Heart right ventricle (tissue), 16 donors: ENCODE results near the gene CHTF18. TPM values are rescaled to one million over a fixed set of nuclear protein-coding genes. Genes with fewer than 3 reads are reported as not detected.

Experiments used
- ATAC-seq, 8 donors: fragments of 200-7000 bp; cut with Tn5 transposase; one replicate each; pipeline ENCODE4 v1.9.1; 2020; ENCODE audit warnings: mild to moderate bottlenecking in 8 of 8, moderate library complexity in 8 of 8, moderate number of reproducible peaks in 1 of 8
- DNase-seq, 2 donors: peaks; one replicate each; pipeline ENCODE4 v3.0.0-alpha.2; 2020
- H3K27ac ChIP-seq, 10 donors: fragments of 200-600 bp; sonication (generic) in 2 of 10; one replicate each; pipeline versions ENCODE4 v1.5.0 to v1.8.0; 2020 to 2022; ENCODE audit warnings: mild to moderate bottlenecking in 3 of 10
- H3K27me3 ChIP-seq, 7 donors: fragments of 200-600 bp; one replicate each; pipeline ENCODE4 v1.8.0; 2021 to 2022; ENCODE audit warnings: mild to moderate bottlenecking in 2 of 7
- H3K36me3 ChIP-seq, 9 donors: fragments of 200-600 bp; sonication (generic) in 1 of 9; one replicate each; pipeline versions ENCODE4 v1.5.0 to v1.8.0; 2020 to 2022; ENCODE audit warnings: mild to moderate bottlenecking in 2 of 9
- H3K4me1 ChIP-seq, 9 donors: fragments of 200-600 bp; sonication (generic) in 1 of 9; one replicate each; pipeline versions ENCODE4 v1.5.0 to v1.8.0; 2020 to 2022; ENCODE audit warnings: mild to moderate bottlenecking in 4 of 9
- H3K4me3 ChIP-seq, 10 donors: fragments of 200-600 bp; sonication (generic) in 2 of 10; one replicate each; pipeline versions ENCODE4 v1.5.0 to v1.8.0; 2020 to 2022; ENCODE audit warnings: mild to moderate bottlenecking in 7 of 10, moderate library complexity in 2 of 10
- H3K9me3 ChIP-seq, 11 donors: fragments of 200-600 bp in 10 of 11; sonication (generic) in 2 of 11; one replicate each; pipeline versions ENCODE4 v1.5.0 to v1.8.0; 2013 to 2022; ENCODE audit warnings: mild to moderate bottlenecking in 2 of 11, control low read depth in 1 of 11, moderate library complexity in 1 of 11
- WGBS, 2 donors: extraction: QIAGEN DNeasy Blood & Tissue Kit; methylation state at CpG; one replicate each; pipeline ENCODE4 v1.1.7; 2013; ENCODE audit warnings: inconsistent platforms in 1 of 2; 5-methylcytosine and 5-hydroxymethylcytosine counted together
- intact Hi-C, 10 donors: fragments of 100-400 bp; cut with DNase I; formaldehyde crosslinking; loops; one replicate each; pipeline versions ENCODE4 v1.11.1 to v1.14.2; 2022
- polyA plus RNA-seq, 2 donors: library from polyadenylated mRNA; stranded (reverse); fragments of 200-250 nt; gene quantifications; one replicate each; pipeline ENCODE4 v1.2.3, GENCODE V29; 2013
- total RNA-seq, 10 donors: library from RNA; stranded (reverse); fragmentation: NEBNext Ultra II Directional in 3 of 10; extraction: Animal tissue kit (Norgen Biotek cat#: 25700) in 3 of 10; gene quantifications; one replicate each; pipeline versions ENCODE4 v1.2.1 to v1.2.4, GENCODE V29; 2021 to 2023
- TF ChIP-seq, protein P1 (sequence below), 9 donors: fragments of 200-600 bp; sonication (generic) in 2 of 9; IDR thresholded peaks; one replicate each; pipeline versions ENCODE4 v1.5.0 to v1.8.0; 2021 to 2022; ENCODE audit warnings: antibody characterized with exemption in 9 of 9, mild to moderate bottlenecking in 5 of 9, moderate library complexity in 1 of 9
- donor health status: Arrhythmogenic right ventricular cardiomyopathy.
- donor health status: ischemic (EF 13 %, LVEDD 7.1; RV severe dilation, severe dysfunction).
- donor health status: healthy with polysubstance abuse.
- donor health status: DM: no; HTN: yes; CAD: no.
- donor health status: DM: no; HTN: no; CAD: no.
- donor health status: ischemic (EF 25% LVEDD 6.9; RV normal size, moderate dysfunction).
- donor health status: ischemic (EF 25% LVEDD 5.7; RV mildly dilated, moderate dysfunction).
- donor health status: healthy.
- donor health status: DM: yes; HTN: yes; CAD: no.
- donor health status: Ischemic cardiomyopathy.
- donor health status: ischemic (EF 35%, LVEDD 5.7; RV mildly dilated, moderate dysfunction).
- donor health status: nonischemic (EF 11% LVEDD 7.7; RV severe dilation, severe dysfunction).
- donor health status: DM: yes; HTN: yes; CAD: no.
- donor health status: PGD.
- donor health status: ischemic (EF 29% LVEDD 5.4; RV normal size, mild dysfunction).
- donor health status: nonischemic (EF 23%, LVEDD 6.1; RV moderate dilation, normal function).

The CHTF18 gene
- total and polyA plus RNA-seq, 12 donors, result 2.8 to 8.2 (median 5.8) TPM

GRCh38 chr16:813204-813915 is 24.9 kb downstream of the CHTF18 start:
- Histone ChIP-seq H3K27ac (no peak overlapping the region), H3K36me3 (no peaks in the 10 kb centered on the region), H3K4me3 (peak overlapping the region in 7 of 10 donors; percentile 12 to 34 (median 23)), H3K27me3 (peaks cover 7 to 69% (median 63%) of the 10 kb centered on the region in 7 donors), H3K4me1 (peaks cover 0 to 16% (median 5%) of the 10 kb centered on the region in 9 donors), H3K9me3 (peaks cover 0 to 5% (median 0%) of the 10 kb centered on the region in 11 donors)
- ATAC-seq, result peak; percentile 51 to 83 (median 67)
- intact Hi-C loops, result loop anchor here in 8 of 10 donors (1.0 to 10.0 kb wide), 6 partner anchors 239 to 381 kb away; partner anchors contain the start of gene C1QTNF8 (in 1 of the 8)
- 9 to 10% methylated on average over 64 to 67 of the region's 67 CpGs for WGBS, 2 donors
- TF ChIP-seq, protein P1, sequence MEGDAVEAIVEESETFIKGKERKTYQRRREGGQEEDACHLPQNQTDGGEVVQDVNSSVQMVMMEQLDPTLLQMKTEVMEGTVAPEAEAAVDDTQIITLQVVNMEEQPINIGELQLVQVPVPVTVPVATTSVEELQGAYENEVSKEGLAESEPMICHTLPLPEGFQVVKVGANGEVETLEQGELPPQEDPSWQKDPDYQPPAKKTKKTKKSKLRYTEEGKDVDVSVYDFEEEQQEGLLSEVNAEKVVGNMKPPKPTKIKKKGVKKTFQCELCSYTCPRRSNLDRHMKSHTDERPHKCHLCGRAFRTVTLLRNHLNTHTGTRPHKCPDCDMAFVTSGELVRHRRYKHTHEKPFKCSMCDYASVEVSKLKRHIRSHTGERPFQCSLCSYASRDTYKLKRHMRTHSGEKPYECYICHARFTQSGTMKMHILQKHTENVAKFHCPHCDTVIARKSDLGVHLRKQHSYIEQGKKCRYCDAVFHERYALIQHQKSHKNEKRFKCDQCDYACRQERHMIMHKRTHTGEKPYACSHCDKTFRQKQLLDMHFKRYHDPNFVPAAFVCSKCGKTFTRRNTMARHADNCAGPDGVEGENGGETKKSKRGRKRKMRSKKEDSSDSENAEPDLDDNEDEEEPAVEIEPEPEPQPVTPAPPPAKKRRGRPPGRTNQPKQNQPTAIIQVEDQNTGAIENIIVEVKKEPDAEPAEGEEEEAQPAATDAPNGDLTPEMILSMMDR (IDR thresholded peaks at IDR 0.05), result peak; percentile 31 to 75 (median 67)
- peak in 1 of 2 donors; percentile 60 for DNase-seq

DNA sequence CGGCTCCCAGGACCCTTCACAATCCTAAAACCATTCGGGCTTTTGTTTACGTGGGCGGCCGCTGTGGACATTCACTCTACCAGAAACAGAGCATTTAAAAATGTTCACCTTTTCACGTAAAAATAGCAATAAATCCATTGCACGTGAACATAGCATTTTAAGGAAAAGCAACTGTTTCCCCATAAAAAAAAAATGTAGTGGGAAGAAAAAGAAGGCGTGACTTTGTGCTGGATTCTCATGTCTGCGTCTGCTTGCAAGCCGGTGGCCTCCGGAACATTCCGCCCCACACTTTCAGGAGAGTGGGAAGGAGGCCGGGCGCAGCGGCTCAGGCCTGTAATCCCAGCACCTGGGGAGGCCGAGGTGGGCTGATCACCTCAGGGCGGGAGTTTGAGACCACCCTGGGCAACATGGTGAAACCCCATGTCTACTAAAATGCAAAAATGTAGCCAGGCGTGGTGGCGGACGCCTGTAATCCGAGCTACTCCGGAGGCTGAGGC is 25.5 kb downstream of the CHTF18 start:
- Histone ChIP-seq H3K27ac (no peak overlapping the region), H3K27me3 (peaks cover 7 to 75% (median 69%) of the 10 kb centered on the region in 7 donors), H3K4me1 (peaks cover 0 to 12% (median 0%) of the 10 kb centered on the region in 9 donors), H3K4me3 (peak overlapping the region in 4 of 10 donors; percentile 12 to 34 (median 26)), H3K9me3 (peaks cover 0 to 5% (median 0%) of the 10 kb centered on the region in 11 donors), H3K36me3 (no peaks in the 10 kb centered on the region)
- WGBS, 2 donors, result 61 to 68% methylated on average over 22 of the region's 22 CpGs
- DNase-seq (no peak), ATAC-seq (no peak)
- TF ChIP-seq, protein P1 (IDR thresholded peaks at IDR 0.05), result no peak
- intact Hi-C loops, result loop anchor here (1.0 to 10.0 kb wide), 6 partner anchors 238 to 381 kb away; partner anchors contain the start of gene C1QTNF8 (in 1 of the 10)

DNA sequence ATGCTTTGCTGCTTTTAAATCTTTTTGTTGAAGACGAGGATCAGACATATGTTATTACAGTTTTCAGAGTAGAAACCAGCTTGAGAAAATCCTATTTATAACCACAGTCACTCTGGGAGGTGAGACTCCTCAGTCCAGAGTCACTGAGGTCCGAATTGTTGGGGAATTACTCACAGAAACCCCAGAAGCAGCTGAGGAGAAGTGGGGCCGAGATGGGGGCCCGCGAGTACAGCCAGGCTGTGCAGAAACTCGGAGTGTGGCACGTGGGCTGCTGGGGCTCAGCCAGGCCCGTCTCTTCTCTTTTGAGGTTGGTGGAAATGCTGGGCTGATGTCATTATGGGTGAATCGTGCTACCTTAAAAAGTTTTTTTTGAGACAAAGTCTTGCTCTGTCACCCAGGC is 26.6 kb downstream of the CHTF18 start:
- H3K4me1 ChIP-seq, result peaks cover 0 to 12% (median 0%) of the 10 kb centered on the region in 9 donors
- ATAC-seq, result no peak
- no peak overlapping the region for H3K4me3 ChIP-seq
- peaks cover 7 to 85% (median 77%) of the 10 kb centered on the region in 7 donors for H3K27me3 ChIP-seq
- no peaks in the 10 kb centered on the region for H3K36me3 ChIP-seq
- intact Hi-C loops, result loop anchor here in 5 of 10 donors (2.0 to 10.0 kb wide), 3 partner anchors 237 to 380 kb away; no protein-coding TSS in a partner anchor
- TF ChIP-seq, protein P1 (IDR thresholded peaks at IDR 0.05), result no peak
- no peak overlapping the region for H3K27ac ChIP-seq
- WGBS, 2 donors, result 80 to 81% methylated on average over 9 of the region's 9 CpGs
- peaks cover 0 to 5% (median 0%) of the 10 kb centered on the region in 11 donors for H3K9me3 ChIP-seq
- no peak for DNase-seq

- TF ChIP-seq, protein P1 (IDR thresholded peaks at IDR 0.05), result no peak
- Histone ChIP-seq H3K27ac (no peak overlapping the region), H3K4me1 (peaks cover 0 to 12% (median 0%) of the 10 kb centered on the region in 9 donors), H3K27me3 (peaks cover 7 to 94% (median 78%) of the 10 kb centered on the region in 7 donors), H3K4me3 (no peak overlapping the region), H3K9me3 (peaks cover 0 to 5% (median 0%) of the 10 kb centered on the region in 11 donors), H3K36me3 (no peaks in the 10 kb centered on the region)
- DNase-seq (no peak), ATAC-seq (no peak)
- WGBS, 2 donors, result 94 to 95% methylated on average over 15 of the region's 15 CpGs
- intact Hi-C loops, result loop anchor here in 4 of 10 donors (2.0 to 10.0 kb wide), 2 partner anchors 239 to 379 kb away; no protein-coding TSS in a partner anchor
These were observed 27.4 kb downstream of the CHTF18 start for GRCh38 chr16:815861-816260.
